ENCODE measurements around the gene TMEM132A. TPM values are rescaled to one million over a fixed set of nuclear protein-coding genes. Genes with fewer than 3 reads are reported as not detected.
A peak's percentile ranks its signal among the peaks of the same experiment; 100 is the strongest.

TMEM132A gene
- total and polyA plus RNA-seq, 9 of the 15 experiments (the other 6 are each of a cell fraction or from before 2014, with no cell fraction given): 0.04 to 1.1 (median 0.18) TPM; not detected in 4

DNA sequence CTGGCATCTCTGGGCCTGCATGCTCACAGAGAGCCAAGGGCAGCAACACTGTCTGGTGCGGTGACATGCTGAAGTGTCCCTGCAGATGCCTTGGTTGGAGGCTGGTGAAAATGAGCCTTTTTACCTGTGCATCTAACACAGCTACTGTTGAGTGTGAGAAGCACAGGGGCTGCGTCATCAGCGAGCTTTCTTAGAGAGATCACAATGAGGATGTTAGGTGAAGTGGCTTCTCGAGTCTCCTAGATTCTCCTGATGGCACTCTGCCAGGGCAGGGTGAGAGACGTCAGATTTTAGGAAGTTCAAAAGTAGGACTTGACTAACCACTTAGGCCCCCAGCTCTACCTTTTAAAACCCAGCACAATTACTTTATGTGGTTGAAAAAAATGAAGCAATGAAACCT is 31.3 kb downstream of the TMEM132A start:
- Histone ChIP-seq H3K4me2 (ENCODE audit: insufficient read depth, low read length) (no peak overlapping the region), H3K27me3 (ENCODE audit: control insufficient read depth in 2 of 2, insufficient read depth in 2 of 2, low read length in 2 of 2) (peaks cover 40 to 71% of the 10 kb centered on the region in 2 experiments), H3K4me3 (no peak overlapping the region), H3K4me1 (replicated peaks in 1 of 2; ENCODE audit: control insufficient read depth in 2 of 2, insufficient read depth in 2 of 2, low read length in 2 of 2) (peaks cover 0 to 6% of the 10 kb centered on the region in 2 experiments; a peak in 3 of 5 replicates), H3K79me2 (ENCODE audit: control insufficient read depth, insufficient read depth, low read length) (no peaks in the 10 kb centered on the region), H3K9me1 (ENCODE audit: control insufficient read depth, insufficient read depth, low read length) (no peaks in the 10 kb centered on the region), H3K9ac (ENCODE audit: insufficient read depth in 1 of 2, low read depth in 2 of 2, low read length in 2 of 2) (no peak overlapping the region), H3K36me3 (ENCODE audit: control insufficient read depth, insufficient read depth, low read length) (no peaks in the 10 kb centered on the region), H4K20me1 (replicated peaks; ENCODE audit: control insufficient read depth, insufficient read depth, low read length) (0 out of 2 replicates have a peak, but pooled peaks cover 3% of the 10 kb centered on the region), H3K9me3 (replicated peaks; ENCODE audit: control insufficient read depth, insufficient read depth, low read depth, low read length) (no peaks in the 10 kb centered on the region), H2AFZ (ENCODE audit: low read depth, low read length) (no peak overlapping the region), H3K27ac (ENCODE audit: extremely low read depth, low read depth, low read length) (no peak overlapping the region)
- no peak for FAIRE-seq
- no peak for DNase-seq (ENCODE audit: extremely low read depth in 1 of 4, low spot score in 3 of 4)
- intact Hi-C loops (cut with micrococcal nuclease) (no loop called here), in situ Hi-C loops (cut with MboI) (no loop called here)
- POLR2A ChIA-PET: interaction anchor here (1.1 kb wide), 1 partner anchor 9 kb away, joined by 3 read pairs; no protein-coding TSS in a partner anchor
- CTCF ChIA-PET (ENCODE audit: low intra/inter-chr PET ratio): no interaction called here
- WGBS (ENCODE audit: insufficient coverage, low coverage, missing lambda C conversion rate): 0% methylated on average over 5 of the region's 5 CpGs
- no peak for TF ChIP-seq ARNT (IDR thresholded peaks at IDR 0.05)
- TF ChIP-seq NFIC (IDR thresholded peaks at IDR 0.05): peak; percentile 40
- ATAC-seq: no peak
- BruUV-seq (replicated peaks): no TSS peak

DNA sequence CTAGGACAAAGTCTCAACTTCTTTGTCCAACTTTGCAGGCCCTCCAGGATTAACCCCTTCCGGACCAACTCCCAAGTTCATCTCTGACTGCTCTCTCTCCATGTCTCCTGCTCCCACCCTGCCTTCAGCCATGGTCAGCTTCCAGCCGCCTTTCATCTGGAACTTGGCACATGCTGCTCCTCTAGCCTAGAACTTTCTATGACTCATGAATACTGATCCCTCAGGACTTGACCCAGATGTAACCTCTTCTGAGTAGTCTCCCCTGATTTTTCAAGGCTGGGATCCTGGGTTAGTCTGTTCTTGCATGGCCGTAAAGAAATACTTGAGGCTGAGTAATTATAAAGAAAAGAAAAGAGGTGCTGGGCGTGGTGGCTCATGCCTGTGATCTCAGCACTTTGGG is 32.9 kb downstream of the TMEM132A start:
- BruUV-seq (replicated peaks): no TSS peak
- CTCF ChIA-PET (ENCODE audit: low intra/inter-chr PET ratio): no interaction called here
- no peak for ATAC-seq
- no peak for DNase-seq (ENCODE audit: extremely low read depth in 1 of 4, low spot score in 3 of 4)
- Histone ChIP-seq H3K27ac (ENCODE audit: extremely low read depth, low read depth, low read length) (no peak overlapping the region), H3K4me2 (ENCODE audit: insufficient read depth, low read length) (no peak overlapping the region), H2AFZ (ENCODE audit: low read depth, low read length) (no peak overlapping the region), H4K20me1 (replicated peaks; ENCODE audit: control insufficient read depth, insufficient read depth, low read length) (0 out of 2 replicates have a peak, but pooled peaks cover 3% of the 10 kb centered on the region), H3K36me3 (ENCODE audit: control insufficient read depth, insufficient read depth, low read length) (no peaks in the 10 kb centered on the region), H3K9me3 (replicated peaks; ENCODE audit: control insufficient read depth, insufficient read depth, low read depth, low read length) (no peaks in the 10 kb centered on the region), H3K9me1 (ENCODE audit: control insufficient read depth, insufficient read depth, low read length) (no peaks in the 10 kb centered on the region), H3K4me1 (replicated peaks in 1 of 2; ENCODE audit: control insufficient read depth in 2 of 2, insufficient read depth in 2 of 2, low read length in 2 of 2) (no peaks in the 10 kb centered on the region; a peak in 1 of 5 replicates), H3K4me3 (no peak overlapping the region), H3K79me2 (ENCODE audit: control insufficient read depth, insufficient read depth, low read length) (no peaks in the 10 kb centered on the region), H3K27me3 (ENCODE audit: control insufficient read depth in 2 of 2, insufficient read depth in 2 of 2, low read length in 2 of 2) (peaks cover 34 to 66% of the 10 kb centered on the region in 2 experiments), H3K9ac (ENCODE audit: insufficient read depth in 1 of 2, low read depth in 2 of 2, low read length in 2 of 2) (no peak overlapping the region)
- FAIRE-seq: no peak
- 5% methylated on average over 4 of the region's 4 CpGs for WGBS (ENCODE audit: insufficient coverage, low coverage, missing lambda C conversion rate)
- TF ChIP-seq FIP1L1 (IDR thresholded peaks at IDR 0.05; ENCODE audit: low read depth, low read length, poor library complexity, severe bottlenecking): no peak
- TF ChIP-seq ZC3H4 (CRISPR knock-in tag; IDR thresholded peaks at IDR 0.05; ENCODE audit: borderline replicate concordance): no peak
- POLR2A ChIA-PET: no interaction called here
- in situ Hi-C loops (cut with MboI): no loop called here
- intact Hi-C loops (cut with micrococcal nuclease): no loop called here
